Fibroblast of the aortic adventitia (primary cell): Measurements from ENCODE around the gene SEC22A. TPM values are rescaled to one million over a fixed set of nuclear protein-coding genes. Genes with fewer than 3 reads are reported as not detected.

Experiments used
- DNase-seq: peaks from one replicate; pipeline ENCODE4 v3.0.0-alpha.2; 2010; ENCODE audit warnings: low read depth
- H3K4me3 ChIP-seq: 2 replicates; pipeline ENCODE4 v1.5.1; 2011; ENCODE audit warnings: low read depth, mild to moderate bottlenecking, control low read depth, low read length, moderate library complexity
- CTCF ChIP-seq: IDR thresholded peaks from 2 replicates; pipeline ENCODE4 v1.5.1; 2011; ENCODE audit warnings: mild to moderate bottlenecking, low read length, control low read depth, inconsistent platforms; ENCODE audit not compliant: insufficient read depth
- total RNA-seq: library from RNA; depleted of rRNA; stranded (reverse); fragments of >200 nt; gene quantifications from 2 replicates; pipeline ENCODE4 v1.2.3, GENCODE V29; 2012; ENCODE audit warnings: low replicate concordance

SEC22A gene
- total RNA-seq, 1 donor, result 44.6 TPM

DNA sequence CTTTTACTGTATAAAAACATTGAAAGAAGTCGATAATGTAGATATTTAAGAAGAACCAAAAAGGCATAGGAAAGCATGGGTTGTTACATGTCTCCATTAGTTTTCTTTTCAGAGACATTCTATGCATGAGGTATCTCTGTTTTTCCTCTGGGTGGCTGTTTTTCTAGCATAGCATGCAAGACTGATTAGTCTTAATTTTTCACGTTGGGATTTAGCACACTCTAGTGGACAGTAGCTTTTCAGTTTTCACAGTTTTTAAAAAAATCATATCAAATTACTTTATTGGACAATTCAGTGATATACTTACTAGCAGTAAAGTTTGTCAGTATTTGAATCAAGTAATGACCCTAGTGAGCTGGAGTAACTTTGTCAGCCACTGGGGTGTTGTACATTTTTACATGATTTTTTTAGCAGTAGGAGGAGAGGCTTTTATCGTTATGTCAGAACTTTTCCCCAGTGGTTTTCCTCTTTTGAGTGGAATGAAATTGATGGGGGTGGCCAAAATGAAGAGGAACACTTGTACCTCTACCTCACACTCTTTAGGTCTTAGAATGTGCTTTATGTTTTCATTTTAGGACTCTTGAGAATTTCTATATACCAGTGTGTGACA, 57.2 kb downstream of the SEC22A start:
- peak; percentile 81 for DNase-seq
- TF ChIP-seq CTCF, result peak; percentile 66
- H3K4me3 ChIP-seq, result no peak overlapping the region

DNA sequence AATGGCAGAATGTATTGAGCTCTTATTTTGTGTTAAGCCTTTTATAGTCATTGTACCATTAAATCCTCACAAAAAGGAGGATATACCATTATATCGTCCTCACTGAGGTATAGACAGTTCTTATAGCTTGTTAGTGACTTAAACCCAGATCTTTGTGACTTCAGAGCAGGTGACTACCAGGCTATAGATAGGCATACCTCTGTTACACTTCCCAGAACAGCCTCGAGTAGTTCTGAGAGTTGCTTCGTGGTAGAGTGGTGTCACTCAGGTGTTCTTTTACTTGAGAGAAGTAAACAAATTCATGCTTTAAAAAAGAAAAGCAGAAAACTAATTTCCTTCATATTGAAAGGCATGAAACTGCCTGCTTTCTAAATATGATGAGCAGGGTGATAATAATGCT, 59.9 kb downstream of the SEC22A start:
- DNase-seq, result no peak
- TF ChIP-seq CTCF, result no peak
- H3K4me3 ChIP-seq, result no peak overlapping the region

DNA sequence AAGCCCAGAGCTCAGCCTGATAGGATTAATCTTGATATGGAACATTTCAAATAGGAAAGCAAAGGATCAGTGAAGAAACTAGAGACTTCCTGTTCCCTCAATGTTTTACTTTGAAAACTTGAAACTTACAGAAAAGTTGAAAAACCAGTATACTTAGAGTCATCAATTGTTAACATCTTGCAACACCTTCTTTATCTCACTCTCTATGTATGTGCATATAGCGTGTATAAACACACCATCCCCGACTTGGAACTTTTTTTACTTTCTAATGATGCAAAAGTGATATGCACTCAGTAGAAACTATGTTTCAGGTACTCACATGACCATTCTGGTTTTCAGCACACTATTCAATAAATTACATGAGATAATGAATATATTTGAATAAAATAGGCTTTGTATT, 60.5 kb downstream of the SEC22A start:
- no peak for TF ChIP-seq CTCF
- no peak for DNase-seq
- no peak overlapping the region for H3K4me3 ChIP-seq

GRCh38 chr3:123262868-123263267, 61.1 kb downstream of the SEC22A start:
- no peak for TF ChIP-seq CTCF
- no peak overlapping the region for H3K4me3 ChIP-seq
- DNase-seq, result no peak

DNA sequence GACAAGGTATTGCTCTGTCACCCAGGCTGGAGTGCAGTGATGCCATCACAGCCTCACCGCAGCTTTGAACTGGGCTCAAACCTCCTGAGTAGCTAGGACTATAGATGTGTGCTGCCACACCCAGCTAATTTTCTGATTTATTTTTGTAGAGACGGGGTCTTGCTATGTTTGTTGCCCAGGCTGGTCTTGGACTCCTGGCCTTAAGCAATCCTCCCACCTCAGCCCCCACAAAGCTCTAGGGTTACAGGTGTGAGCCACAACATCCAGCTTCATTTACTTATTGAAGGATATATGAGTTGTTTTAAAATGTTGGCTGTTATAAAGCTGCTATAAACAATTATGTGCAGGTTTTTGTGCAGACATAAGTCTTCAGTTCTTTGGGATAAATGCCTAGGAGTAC, 62.2 kb downstream of the SEC22A start:
- TF ChIP-seq CTCF, result no peak
- no peak overlapping the region for H3K4me3 ChIP-seq
- no peak for DNase-seq

- TF ChIP-seq CTCF, result peak; percentile 14
- H3K4me3 ChIP-seq, result no peak overlapping the region
- DNase-seq, result peak; percentile 5
Observed at GRCh38 chr3:123267821-123268220, 66.1 kb downstream of the SEC22A start.

- TF ChIP-seq CTCF, result no peak
- H3K4me3 ChIP-seq, result no peak overlapping the region
Observed at GRCh38 chr3:123270818-123271217, 69.1 kb downstream of the SEC22A start.

More at GRCh38 chr3:123270818-123271217, 69.1 kb downstream of the SEC22A start:
- no peak for DNase-seq
